ENCODE results near the gene RABGAP1L.

DNA sequence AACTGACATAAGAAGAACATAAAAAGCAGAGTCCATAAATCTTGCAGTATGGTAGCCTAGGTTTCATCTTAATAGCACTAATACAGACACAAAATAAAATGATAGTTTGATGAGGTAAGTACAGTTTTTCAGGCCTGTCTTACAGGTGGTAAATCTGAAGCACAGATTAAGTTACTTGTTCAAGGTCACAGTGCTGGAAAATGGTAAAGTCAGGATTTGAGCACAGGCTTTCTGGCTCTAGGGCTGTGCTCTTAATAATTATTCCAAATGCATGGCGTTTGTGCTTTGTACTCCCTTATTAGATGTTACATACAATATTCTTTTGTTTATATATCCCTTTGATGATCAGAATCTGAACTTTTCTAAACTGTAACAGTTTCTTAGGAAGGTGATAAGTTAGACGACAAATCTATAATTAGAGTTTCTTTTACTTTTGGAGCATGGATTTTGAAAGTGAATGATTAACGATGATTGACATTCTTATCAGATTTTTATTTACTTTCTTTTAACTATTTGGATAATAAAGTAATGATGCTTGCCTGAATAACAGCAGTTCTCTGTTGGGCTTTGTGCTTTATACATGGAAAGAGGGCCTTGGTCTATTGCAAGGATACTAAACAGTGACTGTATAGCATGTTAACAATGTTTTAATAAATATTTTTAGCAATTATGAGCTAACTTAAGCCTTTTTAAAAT is 738.9 kb downstream of the RABGAP1L start:
- TF ChIP-seq, protein P1, sequence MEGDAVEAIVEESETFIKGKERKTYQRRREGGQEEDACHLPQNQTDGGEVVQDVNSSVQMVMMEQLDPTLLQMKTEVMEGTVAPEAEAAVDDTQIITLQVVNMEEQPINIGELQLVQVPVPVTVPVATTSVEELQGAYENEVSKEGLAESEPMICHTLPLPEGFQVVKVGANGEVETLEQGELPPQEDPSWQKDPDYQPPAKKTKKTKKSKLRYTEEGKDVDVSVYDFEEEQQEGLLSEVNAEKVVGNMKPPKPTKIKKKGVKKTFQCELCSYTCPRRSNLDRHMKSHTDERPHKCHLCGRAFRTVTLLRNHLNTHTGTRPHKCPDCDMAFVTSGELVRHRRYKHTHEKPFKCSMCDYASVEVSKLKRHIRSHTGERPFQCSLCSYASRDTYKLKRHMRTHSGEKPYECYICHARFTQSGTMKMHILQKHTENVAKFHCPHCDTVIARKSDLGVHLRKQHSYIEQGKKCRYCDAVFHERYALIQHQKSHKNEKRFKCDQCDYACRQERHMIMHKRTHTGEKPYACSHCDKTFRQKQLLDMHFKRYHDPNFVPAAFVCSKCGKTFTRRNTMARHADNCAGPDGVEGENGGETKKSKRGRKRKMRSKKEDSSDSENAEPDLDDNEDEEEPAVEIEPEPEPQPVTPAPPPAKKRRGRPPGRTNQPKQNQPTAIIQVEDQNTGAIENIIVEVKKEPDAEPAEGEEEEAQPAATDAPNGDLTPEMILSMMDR (IDR thresholded peaks at IDR 0.05; ENCODE audit: control extremely low read depth in 1 of 3, insufficient read depth in 1 of 3, low read depth in 1 of 3, low read length in 3 of 3), result no peak
- TF ChIP-seq POLR2A (IDR thresholded peaks at IDR 0.05; ENCODE audit: control extremely low read depth in 1 of 2, low read depth in 2 of 2, low read length in 2 of 2) (no peak), CREB1 (IDR thresholded peaks at IDR 0.05) (no peak), SIRT6 (IDR thresholded peaks at IDR 0.05; ENCODE audit: low read length) (no peak), EZH2 (IDR thresholded peaks at IDR 0.05; ENCODE audit: low read depth, low read length, severe bottlenecking) (no peak), HDAC6 (IDR thresholded peaks at IDR 0.05; ENCODE audit: low read depth, low read length) (no peak), ZNF274 (IDR thresholded peaks at IDR 0.05; ENCODE audit: borderline replicate concordance, extremely low read depth, low read length) (no peak), RNF2 (IDR thresholded peaks at IDR 0.05; ENCODE audit: borderline replicate concordance, low read depth, low read length, missing control alignments, poor library complexity, severe bottlenecking) (no peak), CTBP2 (IDR thresholded peaks at IDR 0.05; ENCODE audit: borderline replicate concordance, insufficient read depth, insufficient read length, low read length) (no peak)
- TF ChIP-seq, protein P2, sequence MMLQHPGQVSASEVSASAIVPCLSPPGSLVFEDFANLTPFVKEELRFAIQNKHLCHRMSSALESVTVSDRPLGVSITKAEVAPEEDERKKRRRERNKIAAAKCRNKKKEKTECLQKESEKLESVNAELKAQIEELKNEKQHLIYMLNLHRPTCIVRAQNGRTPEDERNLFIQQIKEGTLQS (IDR thresholded peaks at IDR 0.05; ENCODE audit: insufficient read depth, low read depth, low read length), result no peak

Measured in H1 (cell line).